HG03442 (cell line): ENCODE data around the gene EIF6.
A peak's percentile ranks its signal among the peaks of the same experiment; 100 is the strongest.
"Not testable (repeated sequence)": the region's sequence is repeated elsewhere in the genome, so short reads cannot be mapped to it uniquely, and the experiment has no call there.

Experiments
- ATAC-seq: cut with Tn5 transposase; IDR thresholded peaks from one replicate; pipeline ENCODE4 v1.9.1; 2021; ENCODE audit warnings: mild to moderate bottlenecking, moderate library complexity; ENCODE audit not compliant: unreplicated experiment

EIF6 gene

DNA sequence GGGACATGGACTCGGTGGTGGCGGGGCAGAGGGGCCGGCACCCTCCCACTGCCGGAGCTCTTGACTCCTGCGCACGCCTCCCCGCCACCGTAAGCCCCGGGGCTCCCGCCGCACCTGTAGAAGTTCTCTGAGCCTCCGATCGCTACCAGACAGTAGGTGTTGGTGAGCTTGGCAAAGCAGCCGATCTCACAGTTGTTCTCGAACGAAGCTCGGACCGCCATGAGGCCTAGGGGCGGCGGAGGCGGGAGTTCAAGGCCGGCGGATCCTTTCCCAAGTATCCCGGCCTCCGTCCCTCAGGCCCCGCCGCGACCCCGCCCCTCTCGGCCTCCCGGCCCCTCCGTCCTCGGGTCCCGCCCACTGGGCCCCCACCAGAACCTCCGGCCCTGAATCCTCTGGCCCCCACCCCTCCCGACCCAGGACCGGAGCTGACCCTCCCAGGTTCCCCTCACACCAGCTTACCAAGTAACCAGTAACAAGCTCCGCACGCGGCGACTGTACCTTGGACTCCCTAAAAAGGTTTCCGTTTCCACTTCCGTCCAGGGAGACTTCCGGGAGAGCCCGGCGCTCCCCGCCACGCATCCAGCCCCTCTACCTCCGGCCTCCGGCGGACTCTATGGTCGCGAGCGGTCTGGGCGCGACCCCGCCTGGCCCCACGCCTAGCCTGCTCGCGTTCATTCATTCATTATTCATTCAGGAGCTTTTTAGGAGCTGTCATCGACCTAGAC lies at the start of gene EIF6:
Gene EIF6, minus strand, starts transcription at position 506 of the 725 bp plus-strand sequence. Its CDS starts 285 bp downstream, at position 221.
- ATAC-seq = peak; percentile 74

DNA sequence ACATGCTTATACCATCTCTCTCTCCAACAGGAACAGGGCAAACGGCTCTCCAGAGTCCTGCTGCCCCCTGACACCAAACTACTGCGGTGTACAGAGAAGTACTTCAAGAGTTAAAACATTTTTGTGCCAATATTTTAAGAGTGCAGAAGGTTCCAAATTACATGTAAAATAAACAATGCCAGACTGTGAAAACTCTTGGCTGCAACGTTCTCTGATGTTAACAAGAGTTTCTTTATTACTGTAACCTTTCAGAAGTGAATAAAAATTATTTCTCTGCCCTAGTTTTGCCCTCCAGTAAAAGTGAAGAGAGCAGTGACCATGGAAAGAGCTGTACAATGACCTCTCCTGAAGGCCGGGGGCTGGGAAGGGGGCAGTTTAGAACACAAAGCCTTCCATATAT lies 49.0 kb upstream of the EIF6 start:
- ATAC-seq = no peak

DNA sequence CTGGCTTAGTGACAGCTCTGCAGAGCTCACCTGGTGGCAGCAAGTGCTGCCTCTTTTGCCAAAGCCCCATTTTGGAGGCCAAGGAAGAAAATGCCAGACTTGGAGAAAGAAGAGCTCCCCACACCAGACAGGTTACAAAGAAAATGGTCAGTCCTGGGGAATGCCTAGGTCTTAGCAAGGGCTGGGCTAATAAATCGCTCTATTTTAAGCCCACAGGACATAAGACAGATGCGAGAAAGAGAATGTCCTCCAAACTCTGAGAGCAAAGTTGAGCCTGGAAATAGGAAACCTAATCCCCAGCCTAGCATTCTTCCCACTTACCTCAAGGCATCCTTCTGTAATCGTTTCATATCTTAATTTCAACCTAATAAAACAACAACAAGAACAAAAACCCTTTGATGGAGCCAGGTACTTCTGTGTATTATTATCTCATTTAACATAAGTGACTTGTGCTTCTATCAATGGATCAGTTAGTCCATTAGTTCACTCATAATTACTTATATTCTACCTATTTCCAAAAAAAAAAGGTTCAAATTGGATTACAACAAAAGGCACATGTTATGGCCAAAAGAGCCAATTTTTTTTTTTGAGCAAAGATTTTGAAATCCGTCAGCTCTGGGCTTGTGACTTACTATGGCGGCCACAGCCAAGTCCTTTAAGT lies 48.1 kb upstream of the EIF6 start:
- ATAC-seq = no peak

DNA sequence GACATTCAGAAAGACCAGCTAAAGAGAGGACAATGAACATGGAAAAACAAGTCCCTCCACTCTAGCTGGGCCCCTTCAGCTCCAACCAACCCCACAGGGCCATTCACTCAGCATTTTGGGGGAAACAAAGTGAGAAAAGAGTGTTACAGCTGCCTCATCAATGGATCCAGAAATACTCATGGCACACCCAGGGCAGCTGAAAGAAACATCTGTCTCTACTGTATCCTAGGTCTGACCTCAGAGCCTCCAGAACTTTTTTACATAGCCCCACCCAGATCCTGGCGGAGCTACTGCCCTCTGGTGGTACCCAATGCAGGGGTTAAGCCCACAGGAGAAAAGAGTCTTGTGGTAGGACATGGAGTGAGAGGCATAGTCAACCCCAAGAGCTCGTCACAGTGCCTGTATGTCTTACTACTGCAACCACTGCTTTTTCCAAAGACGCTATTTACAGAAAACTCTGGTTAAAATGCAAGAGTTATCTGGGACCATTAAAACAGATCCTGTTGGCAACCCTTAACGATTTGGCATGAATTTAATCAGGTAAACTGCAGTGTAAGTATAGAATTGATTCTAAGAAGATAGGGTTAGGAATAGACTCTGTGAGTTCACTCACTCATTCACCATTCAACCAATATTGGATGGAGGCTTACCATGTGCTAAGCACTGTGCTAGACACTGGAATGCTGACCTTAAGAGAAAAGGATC lies 45.0 kb upstream of the EIF6 start:
- ATAC-seq = no peak

DNA sequence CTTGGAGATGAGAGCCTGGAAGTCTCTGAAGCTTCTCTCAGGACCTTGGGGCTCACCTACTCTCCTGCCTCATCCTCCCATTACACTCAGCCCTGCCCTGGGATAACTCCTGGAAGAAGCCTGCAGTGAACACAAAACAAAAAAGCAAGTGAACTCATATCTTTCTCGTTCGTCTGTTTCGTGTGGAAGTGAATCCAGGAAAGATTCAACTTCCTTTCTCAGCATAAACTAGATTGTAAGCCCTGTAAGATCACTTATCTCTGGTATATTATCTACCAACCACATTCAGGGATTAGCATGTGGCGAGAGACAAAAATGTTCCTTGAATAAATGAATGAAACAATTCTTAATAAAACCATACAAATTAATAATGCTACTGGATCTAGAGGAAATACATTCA lies 44.1 kb upstream of the EIF6 start:
- no peak for ATAC-seq

DNA sequence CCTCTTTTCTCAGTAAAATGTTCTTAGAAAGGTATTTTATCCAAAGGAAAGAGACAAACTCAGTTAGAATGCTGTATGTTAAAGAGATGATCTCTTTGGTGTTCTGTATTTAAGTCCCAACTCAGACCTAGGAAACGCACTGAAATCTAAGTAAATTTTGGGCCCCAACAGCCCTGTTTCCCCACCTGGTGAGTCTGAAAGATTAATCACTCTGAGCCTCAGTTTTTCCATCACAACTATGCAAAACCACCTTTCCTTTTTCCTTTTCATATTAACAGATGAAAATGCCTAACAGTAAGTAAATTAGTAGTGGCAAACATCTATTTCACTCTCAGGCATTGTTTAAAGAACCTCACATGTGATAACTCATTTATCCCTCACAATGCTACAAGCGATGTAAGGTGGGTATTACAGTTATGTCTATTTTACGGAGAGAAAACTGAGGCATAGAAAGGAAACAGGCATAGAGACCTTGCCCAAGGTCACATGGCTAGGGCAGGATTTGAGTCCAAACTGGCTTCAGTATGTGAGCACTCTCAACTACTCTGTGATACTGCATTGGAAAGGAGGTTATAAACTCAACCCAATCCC lies 43.6 kb upstream of the EIF6 start:
- no peak for ATAC-seq

DNA sequence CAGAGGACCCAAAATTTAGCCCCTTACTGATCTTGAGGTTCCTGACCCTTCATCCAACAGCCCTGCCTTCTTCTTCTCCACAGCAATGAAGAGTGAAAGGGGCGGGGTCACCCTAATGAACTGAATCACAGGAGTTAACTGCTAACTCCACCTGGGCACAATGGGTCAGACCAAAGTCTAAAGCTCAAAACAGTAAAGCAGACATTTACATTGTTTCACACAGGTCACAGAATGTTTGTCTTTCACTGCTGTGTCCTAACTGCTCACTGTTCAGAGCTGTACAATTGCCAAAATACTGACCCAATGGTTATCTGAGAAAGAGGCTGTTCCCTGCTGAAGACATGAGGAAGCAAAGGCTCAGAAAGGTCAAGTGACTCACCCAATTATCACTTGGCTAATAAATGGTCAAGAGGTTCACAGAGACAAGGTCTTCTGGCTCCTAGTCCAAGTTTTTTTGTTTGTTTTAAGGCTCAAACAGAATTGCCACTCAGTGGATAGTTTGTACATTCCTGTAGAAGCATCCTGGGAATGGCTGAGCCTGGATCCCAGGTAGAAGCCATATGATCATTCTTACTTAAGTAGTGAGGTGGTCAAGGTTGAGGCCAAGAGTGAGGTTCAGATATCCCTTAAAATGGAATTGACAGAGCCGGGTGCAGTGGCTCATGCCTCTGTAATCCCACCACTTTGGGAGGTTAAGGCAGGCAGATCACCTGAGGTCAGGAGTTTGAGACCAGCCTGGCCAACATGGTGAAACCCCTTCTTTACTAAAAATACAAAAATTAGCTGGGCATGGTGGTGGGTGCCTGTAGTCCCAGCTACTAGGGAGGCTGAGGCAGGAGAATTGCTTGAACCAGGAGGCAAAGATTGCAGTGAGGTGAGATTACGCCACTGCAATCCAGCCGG lies 42.8 kb upstream of the EIF6 start:
- ATAC-seq = no peak

DNA sequence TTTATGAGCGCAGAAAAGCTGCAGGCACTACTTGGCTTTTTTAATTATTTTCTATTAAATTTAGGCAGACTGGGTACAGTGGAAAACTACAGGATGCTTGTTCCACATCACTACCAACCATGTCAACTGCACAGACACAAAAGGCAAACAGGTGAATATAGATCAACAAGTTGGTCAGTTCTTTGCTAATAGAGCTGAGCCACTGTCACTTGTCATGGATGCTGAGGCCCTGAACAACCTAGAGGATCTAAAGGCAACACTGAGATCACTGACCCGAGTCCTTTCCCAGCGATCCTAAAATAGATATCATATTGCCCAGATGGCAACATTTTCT lies 42.1 kb upstream of the EIF6 start:
- ATAC-seq = no peak

DNA sequence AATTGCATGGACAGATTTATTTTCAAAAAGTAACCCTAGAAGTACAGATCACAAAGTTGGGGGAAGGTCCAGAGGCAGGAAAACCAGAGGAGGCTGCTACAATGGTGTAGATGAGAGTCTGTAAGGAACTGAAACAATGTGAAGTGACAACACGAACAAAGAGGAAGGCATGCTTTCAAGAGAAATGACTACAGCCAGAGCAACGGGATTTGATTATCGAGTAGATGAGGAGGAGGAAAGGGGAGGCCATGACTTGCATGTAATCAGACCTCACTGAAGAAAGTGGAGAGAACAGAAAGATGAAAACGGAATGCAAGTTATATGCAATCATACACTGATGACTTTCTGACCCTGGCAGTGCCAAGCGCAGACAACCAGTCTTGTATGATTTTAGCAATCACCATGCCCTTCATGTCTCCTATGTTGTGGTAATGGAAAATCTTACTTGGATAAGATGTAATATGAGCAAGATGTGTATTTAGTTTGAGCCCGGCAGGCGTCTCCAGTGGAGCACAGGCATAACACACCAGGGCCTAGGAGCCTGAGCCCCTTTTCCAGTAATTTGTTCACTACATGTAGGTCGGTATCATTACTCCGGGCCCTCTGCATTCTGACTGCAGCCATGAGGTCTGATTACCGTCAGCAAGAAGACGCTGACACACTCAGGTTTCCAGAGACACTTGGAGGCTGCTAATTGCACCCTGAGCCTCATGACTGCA lies 41.6 kb upstream of the EIF6 start:
- ATAC-seq = no peak

DNA sequence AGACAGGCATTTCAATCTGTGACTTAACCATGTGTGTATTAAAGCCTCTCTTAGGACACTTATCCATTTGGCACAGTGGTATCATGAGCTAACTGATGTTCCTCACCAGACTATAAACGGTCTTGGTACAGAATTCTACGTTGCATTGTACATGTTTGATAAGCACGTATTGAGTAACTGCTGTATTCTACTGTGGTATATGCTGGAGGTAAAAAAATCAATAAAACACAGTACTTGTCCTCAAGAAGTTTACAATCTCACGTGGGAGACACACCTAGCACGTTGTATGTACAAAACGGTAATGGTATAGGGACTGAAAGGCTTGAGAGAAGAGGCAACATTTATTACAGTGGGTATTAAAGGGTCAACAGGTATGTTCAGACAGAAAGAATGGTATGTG lies 40.8 kb upstream of the EIF6 start:
- ATAC-seq = no peak

DNA sequence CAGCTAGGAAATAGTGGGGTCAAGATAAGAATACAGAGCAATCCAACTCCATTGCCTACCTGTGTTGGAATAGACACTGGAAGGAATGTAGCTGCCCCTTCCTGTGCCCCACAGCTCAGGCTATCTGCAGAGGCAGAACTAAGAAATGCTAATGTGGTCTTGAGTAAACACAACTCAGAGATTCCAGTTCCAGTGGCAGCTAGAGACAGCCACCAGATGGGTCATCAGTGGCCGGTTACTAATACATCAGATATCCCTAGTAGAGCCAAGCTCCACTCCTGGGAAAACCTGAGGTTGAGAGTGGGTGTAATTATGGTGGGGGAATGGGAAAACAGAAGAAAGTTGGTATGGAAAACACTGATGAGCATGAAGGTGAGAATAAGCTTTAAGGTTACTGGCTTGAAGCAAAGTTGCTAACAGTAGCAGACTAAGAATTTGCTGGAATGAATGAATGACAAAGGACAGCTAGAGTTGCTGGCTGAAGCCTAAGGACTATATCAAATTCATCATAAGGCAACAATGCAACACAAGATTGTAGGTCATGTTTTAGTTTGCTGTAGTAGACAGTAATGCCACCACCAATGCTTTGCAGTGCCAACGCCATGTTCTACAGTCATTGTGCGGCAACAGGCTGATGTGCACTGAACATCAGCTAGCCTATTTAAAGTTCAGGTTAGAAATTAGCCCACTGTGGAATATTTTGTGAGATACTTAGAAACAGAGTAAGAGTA lies 36.0 kb upstream of the EIF6 start:
- ATAC-seq = no peak

DNA sequence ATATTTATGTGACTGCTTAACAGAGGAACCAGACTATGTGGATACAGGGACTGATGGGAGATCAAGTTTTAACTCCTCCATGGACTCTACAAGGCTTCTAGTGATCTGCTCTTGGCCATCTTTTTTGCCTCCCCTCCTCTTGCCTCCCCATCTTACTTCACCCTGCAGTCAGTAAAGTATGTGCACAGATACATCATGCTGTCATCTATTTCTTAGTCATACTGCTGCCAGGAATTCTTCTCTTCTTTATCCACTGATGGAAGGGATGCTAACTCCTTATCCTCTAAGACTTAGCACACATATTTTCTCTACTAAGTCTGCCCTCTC lies 35.3 kb upstream of the EIF6 start:
- no peak for ATAC-seq

DNA sequence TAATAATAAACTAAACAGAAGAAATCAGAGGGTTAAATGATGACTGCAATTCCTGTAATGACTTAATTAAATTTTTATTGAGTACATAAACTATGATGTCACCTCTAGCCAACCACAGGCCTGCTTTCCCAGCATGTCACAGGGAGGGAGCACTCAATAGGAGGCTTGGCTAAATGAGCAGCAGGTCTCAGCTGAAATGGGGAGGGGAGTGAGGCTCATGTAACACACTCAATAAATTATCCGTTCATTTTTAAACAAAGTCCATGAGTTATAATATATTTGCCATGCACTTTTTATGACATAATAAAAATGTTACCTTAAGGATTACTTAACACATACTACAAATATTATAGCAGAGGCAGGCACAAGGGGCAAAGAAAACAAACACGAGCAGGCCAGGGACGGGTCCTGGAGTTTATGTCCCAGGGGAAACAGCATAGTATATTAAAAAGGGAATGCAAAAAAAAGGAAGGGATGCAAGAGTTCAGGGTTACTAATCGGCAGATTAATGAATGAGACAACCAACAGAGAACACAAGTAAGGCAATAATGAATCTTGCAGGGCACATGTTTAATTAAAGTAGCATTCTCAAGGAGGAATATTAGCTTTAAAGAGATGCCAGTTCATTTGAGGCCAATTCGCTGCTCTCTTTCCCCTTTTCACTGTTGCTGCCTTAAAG lies 34.8 kb upstream of the EIF6 start:
- no peak for ATAC-seq

DNA sequence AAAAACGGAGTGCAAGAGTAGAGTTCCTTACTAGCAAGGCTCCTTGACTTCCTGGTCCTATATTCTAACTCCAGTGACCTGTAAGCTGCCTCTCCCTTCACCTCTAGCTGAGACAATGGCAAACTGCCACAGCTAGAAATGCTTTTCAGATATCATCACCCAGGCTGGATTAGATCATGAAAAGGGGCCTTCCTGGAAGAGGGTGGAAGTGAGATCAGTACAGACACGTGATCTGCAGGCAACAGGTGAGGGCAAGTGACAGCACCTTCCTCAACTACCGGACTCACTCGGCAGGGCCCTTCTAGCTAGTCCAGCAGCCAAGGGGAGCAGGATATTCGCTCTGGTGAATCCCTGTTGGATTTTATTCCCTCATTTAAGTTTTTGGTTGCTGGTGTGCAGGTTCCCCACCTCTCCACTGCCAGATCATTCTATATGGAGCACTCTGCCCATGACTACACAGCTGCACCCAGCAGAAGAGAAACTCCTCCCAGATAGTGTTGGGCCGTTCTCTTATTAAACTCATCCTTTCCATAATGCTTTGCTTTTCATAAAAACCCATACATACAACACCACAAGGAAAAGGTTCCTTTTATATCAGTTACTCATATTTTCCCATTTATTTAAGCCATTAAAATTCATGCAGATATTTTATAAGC lies 34.1 kb upstream of the EIF6 start:
- ATAC-seq = no peak

DNA sequence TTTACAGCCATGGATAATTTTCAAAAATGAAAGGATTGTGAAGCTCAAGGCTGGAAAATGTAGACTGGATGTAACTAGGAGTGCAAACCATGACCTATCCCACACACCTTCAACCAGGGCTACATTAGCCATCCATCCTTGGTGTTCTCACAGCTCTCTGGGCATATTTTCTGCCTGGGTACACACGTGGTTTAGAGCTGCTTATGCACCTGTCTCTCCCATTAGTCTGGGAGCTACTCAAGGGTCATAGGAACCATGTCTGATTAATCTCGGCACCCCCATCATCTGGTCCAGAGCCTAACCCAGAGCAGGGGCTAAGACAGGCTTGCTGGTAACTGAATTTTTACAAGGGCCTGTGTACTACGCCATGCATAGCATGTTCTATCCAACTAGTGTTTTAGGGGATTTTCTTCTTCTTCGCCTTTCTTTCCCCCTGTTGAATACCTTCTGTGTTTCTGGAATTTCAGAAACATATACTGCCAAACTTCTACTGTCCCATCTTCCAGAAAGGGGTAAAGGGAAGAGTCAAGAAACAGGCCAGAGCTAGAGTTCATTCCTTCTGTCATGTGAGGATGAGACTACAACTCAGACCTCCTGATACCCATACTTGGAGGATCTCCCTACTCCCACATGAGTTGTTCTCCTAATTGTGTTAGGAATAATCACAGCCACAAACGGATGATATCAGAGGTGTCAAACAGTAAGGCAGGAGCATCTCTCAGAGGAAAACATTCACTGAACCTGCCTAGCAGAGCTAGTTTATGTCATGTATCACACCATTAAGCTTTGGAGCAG lies 33.0 kb upstream of the EIF6 start:
- ATAC-seq = no peak

DNA sequence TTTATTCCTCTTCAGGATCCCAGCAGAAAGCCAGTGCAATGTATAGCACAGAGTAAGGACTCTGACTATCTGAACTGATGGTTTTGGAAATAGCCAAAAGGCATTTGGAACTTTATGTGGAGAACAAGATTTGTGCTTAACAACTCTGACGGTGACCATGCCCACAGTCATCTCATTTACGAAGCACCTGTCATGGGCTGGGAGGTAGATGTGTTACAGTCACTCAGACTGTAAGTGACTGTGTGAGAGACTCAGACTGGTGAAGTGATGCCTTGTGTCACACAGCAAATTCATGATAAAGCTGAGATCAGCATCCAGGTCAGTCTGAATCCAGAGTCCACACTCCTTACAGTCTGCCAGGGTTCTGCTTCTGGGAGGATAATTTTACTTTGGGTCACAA lies 31.5 kb upstream of the EIF6 start:
- no peak for ATAC-seq

DNA sequence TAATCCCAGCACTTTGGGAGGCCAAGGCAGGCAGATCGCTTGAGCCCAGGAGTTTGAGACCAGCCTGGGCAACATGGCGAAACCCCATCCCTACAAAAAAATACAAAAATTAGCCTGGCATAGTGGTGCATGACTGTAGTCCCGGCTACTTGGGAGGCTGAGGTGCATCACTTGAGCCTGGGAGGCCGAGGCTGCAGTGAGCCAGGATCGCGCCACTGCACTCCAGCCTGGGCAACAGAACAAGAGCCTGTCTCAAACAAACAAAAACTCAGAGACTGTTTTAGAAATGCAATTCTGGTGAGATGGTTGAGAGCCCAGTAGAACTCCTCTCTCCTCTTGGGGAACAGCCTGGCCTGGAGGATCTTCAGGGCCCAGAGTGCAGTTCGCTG lies 31.1 kb upstream of the EIF6 start:
- ATAC-seq = not testable (repeated sequence)
